ENCODE measurements around the gene KCNIP3. TPM values are rescaled to one million over a fixed set of nuclear protein-coding genes. Genes with fewer than 3 reads are reported as not detected.
"Not testable (repeated sequence)": the region's sequence is repeated elsewhere in the genome, so short reads cannot be mapped to it uniquely, and the experiment has no call there.

KCNIP3 gene
- total RNA-seq, 2 donors from 2014 or later: 4.0 to 5.9 TPM

GRCh38 chr2:95376311-95377215 is 79.4 kb downstream of the KCNIP3 start:
- no peak overlapping the region for H3K4me3 ChIP-seq
- no peaks in the 10 kb centered on the region for H3K27me3 ChIP-seq
- no peaks in the 10 kb centered on the region for H3K9me3 ChIP-seq
- no peak for DNase-seq (ENCODE audit: low spot score)
- TF ChIP-seq, protein P1, sequence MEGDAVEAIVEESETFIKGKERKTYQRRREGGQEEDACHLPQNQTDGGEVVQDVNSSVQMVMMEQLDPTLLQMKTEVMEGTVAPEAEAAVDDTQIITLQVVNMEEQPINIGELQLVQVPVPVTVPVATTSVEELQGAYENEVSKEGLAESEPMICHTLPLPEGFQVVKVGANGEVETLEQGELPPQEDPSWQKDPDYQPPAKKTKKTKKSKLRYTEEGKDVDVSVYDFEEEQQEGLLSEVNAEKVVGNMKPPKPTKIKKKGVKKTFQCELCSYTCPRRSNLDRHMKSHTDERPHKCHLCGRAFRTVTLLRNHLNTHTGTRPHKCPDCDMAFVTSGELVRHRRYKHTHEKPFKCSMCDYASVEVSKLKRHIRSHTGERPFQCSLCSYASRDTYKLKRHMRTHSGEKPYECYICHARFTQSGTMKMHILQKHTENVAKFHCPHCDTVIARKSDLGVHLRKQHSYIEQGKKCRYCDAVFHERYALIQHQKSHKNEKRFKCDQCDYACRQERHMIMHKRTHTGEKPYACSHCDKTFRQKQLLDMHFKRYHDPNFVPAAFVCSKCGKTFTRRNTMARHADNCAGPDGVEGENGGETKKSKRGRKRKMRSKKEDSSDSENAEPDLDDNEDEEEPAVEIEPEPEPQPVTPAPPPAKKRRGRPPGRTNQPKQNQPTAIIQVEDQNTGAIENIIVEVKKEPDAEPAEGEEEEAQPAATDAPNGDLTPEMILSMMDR (IDR thresholded peaks at IDR 0.05): no peak
- H3K4me1 ChIP-seq: no peaks in the 10 kb centered on the region
- no peak overlapping the region for H3K27ac ChIP-seq
- no peaks in the 10 kb centered on the region for H3K36me3 ChIP-seq

- Histone ChIP-seq H3K27ac (no peak overlapping the region), H3K36me3 (no peaks in the 10 kb centered on the region), H3K4me1 (no peaks in the 10 kb centered on the region), H3K9me3 (no peaks in the 10 kb centered on the region), H3K27me3 (no peaks in the 10 kb centered on the region), H3K4me3 (no peak overlapping the region)
- TF ChIP-seq, protein P1 (IDR thresholded peaks at IDR 0.05): no peak
- DNase-seq (ENCODE audit: low spot score): no peak
These were observed 80.3 kb downstream of the KCNIP3 start for GRCh38 chr2:95377216-95378123.

DNA sequence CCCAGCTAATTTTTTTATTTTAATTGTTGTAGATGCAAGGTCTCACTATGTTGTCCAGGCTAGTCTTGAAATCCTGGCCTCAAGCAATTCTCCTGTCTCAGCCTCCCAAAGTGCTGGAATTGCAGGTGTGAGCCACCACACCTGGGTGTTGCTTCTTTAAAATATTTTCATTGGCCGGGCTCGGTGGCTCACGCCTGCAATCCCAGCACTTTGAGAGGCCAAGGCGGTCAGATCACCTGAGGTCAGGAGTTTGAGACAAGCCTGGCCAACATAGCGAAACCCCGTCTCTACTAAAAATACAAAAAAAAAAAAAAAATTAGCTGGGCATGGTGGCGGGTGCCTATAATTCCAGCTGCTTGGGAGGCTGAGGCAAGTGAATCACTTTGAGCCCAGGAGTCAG is 81.1 kb downstream of the KCNIP3 start:
- not testable (repeated sequence) for H3K9me3 ChIP-seq; H3K36me3 ChIP-seq; DNase-seq (ENCODE audit: low spot score); H3K4me3 ChIP-seq; H3K27ac ChIP-seq; H3K4me1 ChIP-seq; H3K27me3 ChIP-seq

DNA sequence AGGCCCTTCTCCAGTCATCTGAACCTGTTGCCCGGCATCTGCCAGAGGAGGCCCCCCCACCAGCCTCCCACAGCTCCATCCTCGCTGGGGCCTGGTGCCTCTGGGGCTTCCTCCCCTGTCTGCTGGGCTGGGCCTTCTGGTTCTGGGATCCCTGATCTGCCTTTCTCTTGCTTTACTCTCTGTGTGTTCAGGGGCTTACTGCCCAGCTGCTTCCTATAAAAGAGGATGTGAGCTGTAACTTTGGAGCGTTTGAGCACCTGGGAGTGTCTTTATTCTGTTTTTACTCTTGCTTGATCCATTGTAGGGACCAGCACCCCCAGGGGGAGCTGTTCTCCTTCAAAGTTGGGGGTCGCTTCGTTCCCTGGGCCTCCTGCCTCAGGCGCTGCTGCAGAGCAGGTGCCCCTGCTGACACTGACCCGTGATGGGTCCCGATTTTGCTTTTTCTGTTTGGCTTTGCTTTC is 82.3 kb downstream of the KCNIP3 start:
- H3K27ac ChIP-seq: no peak overlapping the region
- DNase-seq (ENCODE audit: low spot score): no peak
- H3K36me3 ChIP-seq: no peaks in the 10 kb centered on the region
- TF ChIP-seq, protein P1 (IDR thresholded peaks at IDR 0.05): no peak
- H3K4me3 ChIP-seq: no peak overlapping the region
- H3K9me3 ChIP-seq: no peaks in the 10 kb centered on the region
- H3K27me3 ChIP-seq: no peaks in the 10 kb centered on the region
- H3K4me1 ChIP-seq: peaks cover 0 to 4% of the 10 kb centered on the region in 2 donors

- TF ChIP-seq, protein P1 (IDR thresholded peaks at IDR 0.05): no peak
- H3K9me3 ChIP-seq: no peaks in the 10 kb centered on the region
- H3K4me3 ChIP-seq: no peak overlapping the region
- peaks cover 0 to 12% of the 10 kb centered on the region in 2 donors for H3K4me1 ChIP-seq
- no peaks in the 10 kb centered on the region for H3K36me3 ChIP-seq
- no peaks in the 10 kb centered on the region for H3K27me3 ChIP-seq
- no peak overlapping the region for H3K27ac ChIP-seq
- no peak for DNase-seq (ENCODE audit: low spot score)
These were observed 83.1 kb downstream of the KCNIP3 start for GRCh38 chr2:95380280-95380679.

GRCh38 chr2:95380731-95381130 is 83.6 kb downstream of the KCNIP3 start:
- Histone ChIP-seq H3K36me3 (no peaks in the 10 kb centered on the region), H3K4me3 (no peak overlapping the region), H3K27me3 (no peaks in the 10 kb centered on the region), H3K9me3 (no peaks in the 10 kb centered on the region), H3K27ac (no peak overlapping the region), H3K4me1 (peaks cover 0 to 16% of the 10 kb centered on the region in 2 donors)
- no peak for DNase-seq (ENCODE audit: low spot score)
- TF ChIP-seq, protein P1 (IDR thresholded peaks at IDR 0.05): no peak
